AG04450 (cell line): ENCODE measurements around the gene SSX2IP. TPM values are rescaled to one million over a fixed set of nuclear protein-coding genes. Genes with fewer than 3 reads are reported as not detected.

Source experiments
- CTCF ChIA-PET: fragments of 300-600, 350-600 bp; formaldehyde crosslinking; extraction: SDS; loops from one replicate; lab custom pipeline; 2022; ENCODE audit warnings: antibody characterized with exemption, inconsistent platforms; lab: Charles Lee
- POLR2A ChIA-PET: fragments of 350-600 bp; formaldehyde crosslinking; extraction: SDS; loops from one replicate; lab custom pipeline; 2021; ENCODE audit warnings: antibody characterized with exemption, inconsistent platforms; lab: Yijun Ruan, JAX
- DNase-seq: peaks from one replicate; pipeline ENCODE4 v3.0.0-alpha.2; 2011; ENCODE audit warnings: low read depth, low spot score
- H3K27ac ChIP-seq: one replicate; pipeline ENCODE4 v1.5.1; 2012; ENCODE audit warnings: low read depth, low read length, control low read depth
- H3K27me3 ChIP-seq: one replicate; pipeline ENCODE4 v1.6.0; 2012; ENCODE audit warnings: low read length; ENCODE audit not compliant: control insufficient read depth, insufficient read depth
- H3K4me3 ChIP-seq: 2 replicates; pipeline ENCODE4 v1.5.1; 2011; ENCODE audit warnings: mild to moderate bottlenecking, low read depth, low read length, control low read depth
- H3K9me3 ChIP-seq: 2 replicates; pipeline ENCODE4 v1.5.1; 2012; ENCODE audit warnings: low read length; ENCODE audit not compliant: control insufficient read depth, insufficient read depth
- CTCF ChIP-seq: IDR thresholded peaks from 2 replicates; pipeline ENCODE4 v1.5.1; 2011; ENCODE audit warnings: low read depth, low read length, control low read depth, inconsistent platforms
- polyA plus RNA-seq: library from polyadenylated mRNA; depleted of rRNA; stranded (reverse); fragments of >200 nt; gene quantifications from 2 replicates; pipeline ENCODE4 v1.2.3, GENCODE V29; 2011

Gene SSX2IP
- polyA plus RNA-seq, 1 experiment, result 31.7 TPM

GRCh38 chr1:84720221-84720780 lies 30.0 kb upstream of the SSX2IP start:
- no peak for TF ChIP-seq CTCF
- ChIA-PET CTCF (interaction anchor here (1.1 kb wide), 1 partner anchor 278 kb away, joined by 3 read pairs; no protein-coding TSS in a partner anchor), POLR2A (no interaction called here)
- no peaks in the 10 kb centered on the region for H3K27me3 ChIP-seq
- H3K9me3 ChIP-seq, result no peaks in the 10 kb centered on the region
- H3K4me3 ChIP-seq, result no peak overlapping the region
- no peak for DNase-seq
- no peak overlapping the region for H3K27ac ChIP-seq

- H3K27ac ChIP-seq, result peak overlapping the region; percentile 40
- ChIA-PET POLR2A (no interaction called here), CTCF (interaction anchor here (1.1 kb wide), 1 partner anchor 278 kb away, joined by 3 read pairs; no protein-coding TSS in a partner anchor)
- H3K4me3 ChIP-seq, result no peak overlapping the region
- DNase-seq, result no peak
- no peaks in the 10 kb centered on the region for H3K27me3 ChIP-seq
- no peaks in the 10 kb centered on the region for H3K9me3 ChIP-seq
- TF ChIP-seq CTCF, result no peak
These were observed 29.4 kb upstream of the SSX2IP start for GRCh38 chr1:84719543-84720217.

DNA sequence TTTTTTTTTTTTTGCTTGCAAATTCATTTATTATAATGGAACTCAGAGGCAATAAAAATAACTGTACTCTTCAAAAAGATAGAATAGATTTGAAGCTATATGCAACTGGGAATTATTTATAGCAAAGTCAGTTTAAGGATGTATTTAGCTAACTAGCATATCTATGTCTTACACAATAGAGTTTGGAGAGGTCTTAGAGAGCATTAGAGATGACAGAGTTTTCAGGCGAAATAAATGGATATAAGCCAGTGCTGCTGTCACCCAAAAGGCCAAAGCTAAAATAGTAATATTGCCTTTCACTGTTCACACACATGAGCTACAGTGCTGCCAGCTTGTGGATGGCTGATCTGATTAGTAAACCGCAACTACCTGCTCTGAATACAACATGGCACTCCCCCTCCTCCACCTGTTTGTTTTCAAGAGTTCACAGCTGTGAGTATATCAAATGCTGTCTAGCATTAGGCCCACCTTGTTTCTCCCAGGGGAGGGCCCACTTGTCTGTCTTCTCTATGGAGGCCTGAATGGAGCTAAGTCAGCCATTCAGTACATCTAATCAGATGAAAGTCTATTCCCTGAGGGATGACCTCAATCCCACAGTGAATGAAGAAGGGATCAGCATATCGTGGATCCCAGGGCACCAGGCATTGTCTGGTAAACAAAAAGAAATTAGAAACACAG lies 25.2 kb upstream of the SSX2IP start:
- TF ChIP-seq CTCF, result no peak
- CTCF ChIA-PET, result interaction anchor here (1.0 to 1.8 kb wide), 2 partner anchors 21 to 95 kb away, joined by 3 to 5 read pairs; no protein-coding TSS in a partner anchor
- no peak overlapping the region for H3K4me3 ChIP-seq
- H3K27ac ChIP-seq, result no peak overlapping the region
- no peaks in the 10 kb centered on the region for H3K9me3 ChIP-seq
- H3K27me3 ChIP-seq, result no peaks in the 10 kb centered on the region
- DNase-seq, result no peak
- POLR2A ChIA-PET, result no interaction called here

- CTCF ChIA-PET, result interaction anchor here (1.0 kb wide), 1 partner anchor 233 kb away, joined by 3 read pairs; no protein-coding TSS in a partner anchor
- DNase-seq, result peak; percentile 85
These were observed 22.1 kb upstream of the SSX2IP start for GRCh38 chr1:84712276-84712874.

More at GRCh38 chr1:84712276-84712874, 22.1 kb upstream of the SSX2IP start:
- Histone ChIP-seq H3K4me3 (no peak overlapping the region), H3K27me3 (no peaks in the 10 kb centered on the region), H3K27ac (peak overlapping the region; percentile 47), H3K9me3 (no peaks in the 10 kb centered on the region)
- TF ChIP-seq CTCF, result no peak
- POLR2A ChIA-PET, result interaction anchor here (1.0 to 1.2 kb wide), 2 partner anchors 15 to 206 kb away, joined by 3 to 4 read pairs; partner anchors contain the start of genes GNG5 and SPATA1
